Superior temporal gyrus (tissue), 1 donor: Measurements from ENCODE around the gene SLX4IP.

Experiments
- DNase-seq: peaks from one replicate; pipeline ENCODE4 v3.0.0-alpha.2; 2016; ENCODE audit errors: extremely low spot score

Gene SLX4IP

GRCh38 chr20:10466325-10466724, 31.2 kb downstream of the SLX4IP start:
- no peak for DNase-seq

- DNase-seq, result no peak
These were observed 31.8 kb downstream of the SLX4IP start for GRCh38 chr20:10466855-10467254.

- no peak for DNase-seq
These were observed 32.7 kb downstream of the SLX4IP start for GRCh38 chr20:10467681-10468339.

- no peak for DNase-seq
These were observed 33.3 kb downstream of the SLX4IP start for GRCh38 chr20:10468340-10468845.

- no peak for DNase-seq
These were observed 34.0 kb downstream of the SLX4IP start for GRCh38 chr20:10469056-10469455.

GRCh38 chr20:10469599-10469998, 34.5 kb downstream of the SLX4IP start:
- peak; percentile 90 for DNase-seq

- DNase-seq, result no peak
These were observed 35.2 kb downstream of the SLX4IP start for GRCh38 chr20:10470276-10470675.

- DNase-seq, result no peak
These were observed 37.8 kb downstream of the SLX4IP start for GRCh38 chr20:10472871-10473270.

GRCh38 chr20:10474606-10475184, 39.6 kb downstream of the SLX4IP start:
- DNase-seq, result no peak

GRCh38 chr20:10475225-10475624, 40.1 kb downstream of the SLX4IP start:
- DNase-seq, result no peak

GRCh38 chr20:10476319-10476724, 41.2 kb downstream of the SLX4IP start:
- DNase-seq, result no peak

- DNase-seq, result no peak
These were observed 43.1 kb downstream of the SLX4IP start for GRCh38 chr20:10478205-10478604.

GRCh38 chr20:10478930-10479329, 43.8 kb downstream of the SLX4IP start:
- DNase-seq, result no peak

GRCh38 chr20:10481676-10482075, 46.6 kb downstream of the SLX4IP start:
- no peak for DNase-seq

- DNase-seq, result no peak
These were observed 48.6 kb downstream of the SLX4IP start for GRCh38 chr20:10483691-10484090.

GRCh38 chr20:10487142-10488136, 52.3 kb downstream of the SLX4IP start:
- no peak for DNase-seq

- no peak for DNase-seq
These were observed 53.4 kb downstream of the SLX4IP start for GRCh38 chr20:10488534-10488933.

GRCh38 chr20:10489853-10490252, 54.7 kb downstream of the SLX4IP start:
- DNase-seq, result no peak

- no peak for DNase-seq
These were observed 55.2 kb downstream of the SLX4IP start for GRCh38 chr20:10490257-10490656.

- DNase-seq, result peak; percentile 62
These were observed 55.6 kb downstream of the SLX4IP start for GRCh38 chr20:10490706-10491105.

GRCh38 chr20:10492065-10492464, 57.0 kb downstream of the SLX4IP start:
- DNase-seq, result no peak

GRCh38 chr20:10492844-10493243, 57.7 kb downstream of the SLX4IP start:
- DNase-seq, result no peak
